ENCODE data around the gene DZIP1L. TPM values are rescaled to one million over a fixed set of nuclear protein-coding genes. Genes with fewer than 3 reads are reported as not detected.

The DZIP1L gene
- total RNA-seq, 1 donor from 2014 or later, result 3.3 TPM

GRCh38 chr3:138140940-138141339 is 25.5 kb upstream of the DZIP1L start:
- no peak overlapping the region for H3K4me3 Mint-ChIP-seq (ENCODE audit: unreplicated experiment)
- no peaks in the 10 kb centered on the region for H3K36me3 Mint-ChIP-seq (ENCODE audit: unreplicated experiment)
- H3K27me3 Mint-ChIP-seq (ENCODE audit: unreplicated experiment), result no peaks in the 10 kb centered on the region
- no peaks in the 10 kb centered on the region for H3K9me3 Mint-ChIP-seq (ENCODE audit: unreplicated experiment)
- H3K27ac Mint-ChIP-seq (ENCODE audit: unreplicated experiment), result no peak overlapping the region
- H3K4me1 Mint-ChIP-seq (ENCODE audit: low read depth, unreplicated experiment), result no peaks in the 10 kb centered on the region
- DNase-seq, result no peak
- no peak for TF ChIP-seq CTCF (IDR thresholded peaks at IDR 0.05; ENCODE audit: partially characterized antibody, unreplicated experiment)

- H3K27ac Mint-ChIP-seq (ENCODE audit: unreplicated experiment), result no peak overlapping the region
- H3K27me3 Mint-ChIP-seq (ENCODE audit: unreplicated experiment), result no peaks in the 10 kb centered on the region
- TF ChIP-seq CTCF (IDR thresholded peaks at IDR 0.05; ENCODE audit: partially characterized antibody, unreplicated experiment), result no peak
- no peak overlapping the region for H3K4me3 Mint-ChIP-seq (ENCODE audit: unreplicated experiment)
- no peaks in the 10 kb centered on the region for H3K4me1 Mint-ChIP-seq (ENCODE audit: low read depth, unreplicated experiment)
- DNase-seq, result no peak
- no peaks in the 10 kb centered on the region for H3K36me3 Mint-ChIP-seq (ENCODE audit: unreplicated experiment)
- H3K9me3 Mint-ChIP-seq (ENCODE audit: unreplicated experiment), result no peaks in the 10 kb centered on the region
Observed at GRCh38 chr3:138139691-138140090, 24.3 kb upstream of the DZIP1L start.

- Mint-ChIP-seq H3K36me3 (ENCODE audit: unreplicated experiment) (no peaks in the 10 kb centered on the region), H3K27ac (ENCODE audit: unreplicated experiment) (no peak overlapping the region)
Observed at GRCh38 chr3:138137861-138138260, 22.5 kb upstream of the DZIP1L start.

GRCh38 chr3:138136201-138136600 is 20.8 kb upstream of the DZIP1L start:
- no peak overlapping the region for H3K27ac Mint-ChIP-seq (ENCODE audit: unreplicated experiment)
- no peak for DNase-seq
- H3K9me3 Mint-ChIP-seq (ENCODE audit: unreplicated experiment), result no peaks in the 10 kb centered on the region
- no peak for TF ChIP-seq CTCF (IDR thresholded peaks at IDR 0.05; ENCODE audit: partially characterized antibody, unreplicated experiment)
- no peaks in the 10 kb centered on the region for H3K27me3 Mint-ChIP-seq (ENCODE audit: unreplicated experiment)
- no peaks in the 10 kb centered on the region for H3K36me3 Mint-ChIP-seq (ENCODE audit: unreplicated experiment)
- H3K4me1 Mint-ChIP-seq (ENCODE audit: low read depth, unreplicated experiment), result no peaks in the 10 kb centered on the region
- H3K4me3 Mint-ChIP-seq (ENCODE audit: unreplicated experiment), result no peak overlapping the region

More at GRCh38 chr3:138137861-138138260, 22.5 kb upstream of the DZIP1L start:
- no peak overlapping the region for H3K4me3 Mint-ChIP-seq (ENCODE audit: unreplicated experiment)
- H3K9me3 Mint-ChIP-seq (ENCODE audit: unreplicated experiment), result no peaks in the 10 kb centered on the region
- TF ChIP-seq CTCF (IDR thresholded peaks at IDR 0.05; ENCODE audit: partially characterized antibody, unreplicated experiment), result no peak
- H3K4me1 Mint-ChIP-seq (ENCODE audit: low read depth, unreplicated experiment), result no peaks in the 10 kb centered on the region
- DNase-seq, result no peak
- no peaks in the 10 kb centered on the region for H3K27me3 Mint-ChIP-seq (ENCODE audit: unreplicated experiment)

- Mint-ChIP-seq H3K9me3 (ENCODE audit: unreplicated experiment) (no peaks in the 10 kb centered on the region), H3K4me1 (ENCODE audit: low read depth, unreplicated experiment) (no peaks in the 10 kb centered on the region), H3K4me3 (ENCODE audit: unreplicated experiment) (no peak overlapping the region), H3K27ac (ENCODE audit: unreplicated experiment) (no peak overlapping the region), H3K27me3 (ENCODE audit: unreplicated experiment) (no peaks in the 10 kb centered on the region), H3K36me3 (ENCODE audit: unreplicated experiment) (no peaks in the 10 kb centered on the region)
- no peak for TF ChIP-seq CTCF (IDR thresholded peaks at IDR 0.05; ENCODE audit: partially characterized antibody, unreplicated experiment)
- DNase-seq, result no peak
Observed at GRCh38 chr3:138135833-138136194, 20.4 kb upstream of the DZIP1L start.

Data from glutamatergic neuron (in vitro differentiated cells).